Aorta (tissue), 5 donors: ENCODE data around the gene KDM8. TPM values are rescaled to one million over a fixed set of nuclear protein-coding genes. Genes with fewer than 3 reads are reported as not detected.
"Not testable (repeated sequence)": the region's sequence is repeated elsewhere in the genome, so short reads cannot be mapped to it uniquely, and the experiment has no call there.

Experiments
- ATAC-seq: fragments of 200-7000 bp; cut with Tn5 transposase; one replicate; pipeline ENCODE4 v1.9.1; 2022; ENCODE audit warnings: moderate library complexity; ENCODE audit not compliant: low FRiP score
- DNase-seq, 2 donors: peaks; one replicate each; pipeline ENCODE4 v3.0.0-alpha.2; 2020
- H3K27ac ChIP-seq, 2 donors: one replicate each; pipeline ENCODE4 v1.5.1; 2013; ENCODE audit warnings: low read length in 2 of 2, mild to moderate bottlenecking in 2 of 2, moderate library complexity in 2 of 2, control low read depth in 1 of 2, inconsistent platforms in 1 of 2, low read depth in 1 of 2
- H3K27me3 ChIP-seq, 2 donors: one replicate each; pipeline ENCODE4 v1.6.1; 2013; ENCODE audit warnings: control low read depth in 1 of 2, low read length in 1 of 2, mild to moderate bottlenecking in 1 of 2, moderate library complexity in 1 of 2; ENCODE audit not compliant: insufficient read depth in 2 of 2, control insufficient read depth in 1 of 2
- H3K36me3 ChIP-seq, 2 donors: one replicate each; pipeline ENCODE4 v1.6.1; 2013; ENCODE audit warnings: control low read depth in 1 of 2, low read length in 1 of 2, mild to moderate bottlenecking in 1 of 2; ENCODE audit not compliant: insufficient read depth in 2 of 2, control insufficient read depth in 1 of 2
- H3K4me1 ChIP-seq, 2 donors: one replicate each; pipeline ENCODE4 v1.6.1; 2013; ENCODE audit warnings: low read length in 2 of 2, control low read depth in 1 of 2, mild to moderate bottlenecking in 1 of 2, moderate library complexity in 1 of 2; ENCODE audit not compliant: insufficient read depth in 2 of 2, control insufficient read depth in 1 of 2
- H3K4me3 ChIP-seq, 2 donors: one replicate each; pipeline ENCODE4 v1.5.1; 2013; ENCODE audit warnings: low read length in 2 of 2, control low read depth in 1 of 2, mild to moderate bottlenecking in 1 of 2
- H3K9me3 ChIP-seq: one replicate; pipeline ENCODE4 v1.6.1; 2013; ENCODE audit warnings: mild to moderate bottlenecking, low read length; ENCODE audit not compliant: control insufficient read depth
- WGBS, 2 donors: extraction: QIAGEN DNeasy Blood & Tissue Kit; methylation state at CpG; one replicate each; pipeline ENCODE4 v1.1.7; 2013; 5-methylcytosine and 5-hydroxymethylcytosine counted together
- intact Hi-C, 2 donors: fragments of 100-400 bp; cut with DNase I; formaldehyde crosslinking; loops; one replicate each; pipeline versions ENCODE4 v1.14.2 to v1.15.0; 2022
- polyA plus RNA-seq, 2 donors: library from polyadenylated mRNA; stranded (reverse); fragments of 200-250 nt; gene quantifications; one replicate each; pipeline ENCODE4 v1.2.3, GENCODE V29; 2013
- total RNA-seq, 2 donors: library from RNA; stranded (reverse); fragmentation: NEBNext Ultra II Directional; extraction: Animal tissue kit (Norgen Biotek cat#: 25700); gene quantifications; one replicate each; pipeline ENCODE4 v1.2.1, GENCODE V29; 2021
- donor health status: healthy with polysubstance abuse.
- donor health status: Bipolar disorder and iron deficiency.
- donor health status: DM: no; HTN: no; CAD: no.
- donor health status: DM: no; HTN: no; CAD: no.
- donor health status: DM: yes; HTN: yes; CAD: no.

KDM8 gene
- total and polyA plus RNA-seq, 4 donors, result 4.3 to 7.4 (median 6.3) TPM

GRCh38 chr16:27207121-27207520 lies 3.8 kb downstream of the KDM8 start:
- intact Hi-C loops, ATAC-seq, H3K27ac ChIP-seq, H3K4me3 ChIP-seq, H3K9me3 ChIP-seq, H3K27me3 ChIP-seq, H3K36me3 ChIP-seq, H3K4me1 ChIP-seq: not testable (repeated sequence)
- peak in 1 of 2 donors; percentile 42 for DNase-seq
- 97 to 99% methylated on average over 10 of the region's 10 CpGs for WGBS, 2 donors

GRCh38 chr16:27208081-27208680 lies 4.9 kb downstream of the KDM8 start:
- Histone ChIP-seq H3K4me1 (no peaks in the 10 kb centered on the region), H3K9me3 (no peaks in the 10 kb centered on the region), H3K27me3 (no peaks in the 10 kb centered on the region), H3K27ac (no peak overlapping the region), H3K4me3 (no peak overlapping the region), H3K36me3 (no peaks in the 10 kb centered on the region)
- DNase-seq (no peak), ATAC-seq (no peak)
- 85 to 89% methylated on average over 8 of the region's 8 CpGs for WGBS, 2 donors
- intact Hi-C loops, result no loop called here

- Histone ChIP-seq H3K4me1 (no peaks in the 10 kb centered on the region), H3K9me3 (no peaks in the 10 kb centered on the region), H3K27ac (no peak overlapping the region), H3K27me3 (no peaks in the 10 kb centered on the region), H3K4me3 (no peak overlapping the region), H3K36me3 (no peaks in the 10 kb centered on the region)
- intact Hi-C loops, result no loop called here
- ATAC-seq (no peak), DNase-seq (no peak)
- WGBS, 2 donors, result 33 to 45% methylated on average over 3 of the region's 3 CpGs
Observed at GRCh38 chr16:27208796-27209195, 5.5 kb downstream of the KDM8 start.

- Histone ChIP-seq H3K27ac (no peak overlapping the region), H3K9me3 (no peaks in the 10 kb centered on the region), H3K27me3 (no peaks in the 10 kb centered on the region), H3K4me1 (no peaks in the 10 kb centered on the region), H3K36me3 (no peaks in the 10 kb centered on the region), H3K4me3 (no peak overlapping the region)
- DNase-seq, result no peak
- ATAC-seq, result no peak
- 92% methylated on average over 8 of the region's 8 CpGs for WGBS, 2 donors
- intact Hi-C loops, result no loop called here
Observed at GRCh38 chr16:27209591-27209990, 6.3 kb downstream of the KDM8 start.

GRCh38 chr16:27210174-27210573 lies 6.8 kb downstream of the KDM8 start:
- WGBS, 2 donors, result 94 to 95% methylated on average over 17 of the region's 17 CpGs
- H3K27me3 ChIP-seq, result no peaks in the 10 kb centered on the region
- no peak for DNase-seq
- H3K27ac ChIP-seq, result no peak overlapping the region
- H3K36me3 ChIP-seq, result no peaks in the 10 kb centered on the region
- H3K4me1 ChIP-seq, result no peaks in the 10 kb centered on the region
- H3K4me3 ChIP-seq, result no peak overlapping the region
- intact Hi-C loops, result no loop called here
- no peak for ATAC-seq
- no peaks in the 10 kb centered on the region for H3K9me3 ChIP-seq

- WGBS, 2 donors, result 95% methylated on average over 10 of the region's 10 CpGs
- Histone ChIP-seq H3K9me3 (no peaks in the 10 kb centered on the region), H3K4me3 (no peak overlapping the region), H3K27ac (no peak overlapping the region), H3K27me3 (no peaks in the 10 kb centered on the region), H3K4me1 (no peaks in the 10 kb centered on the region), H3K36me3 (no peaks in the 10 kb centered on the region)
- ATAC-seq (no peak), DNase-seq (no peak)
- intact Hi-C loops, result no loop called here
Observed at GRCh38 chr16:27211026-27211425, 7.7 kb downstream of the KDM8 start.

- H3K27me3 ChIP-seq, result no peaks in the 10 kb centered on the region
- no peaks in the 10 kb centered on the region for H3K4me1 ChIP-seq
- no peak overlapping the region for H3K4me3 ChIP-seq
- intact Hi-C loops, result no loop called here
- 92 to 93% methylated on average over 19 of the region's 19 CpGs for WGBS, 2 donors
- no peaks in the 10 kb centered on the region for H3K36me3 ChIP-seq
- H3K27ac ChIP-seq, result no peak overlapping the region
- no peaks in the 10 kb centered on the region for H3K9me3 ChIP-seq
- DNase-seq (no peak), ATAC-seq (no peak)
Observed at GRCh38 chr16:27214084-27214961, 11.0 kb downstream of the KDM8 start.

GRCh38 chr16:27215660-27216059 lies 12.3 kb downstream of the KDM8 start:
- Histone ChIP-seq H3K36me3 (no peaks in the 10 kb centered on the region), H3K9me3 (no peaks in the 10 kb centered on the region), H3K27me3 (no peaks in the 10 kb centered on the region), H3K4me3 (no peak overlapping the region), H3K4me1 (no peaks in the 10 kb centered on the region), H3K27ac (no peak overlapping the region)
- 95 to 97% methylated on average over 7 of the region's 7 CpGs for WGBS, 2 donors
- no peak for DNase-seq
- intact Hi-C loops, result no loop called here
- ATAC-seq, result no peak

GRCh38 chr16:27216297-27216885 lies 13.1 kb downstream of the KDM8 start:
- WGBS, 2 donors, result 94 to 97% methylated on average over 16 of the region's 16 CpGs
- no peak for ATAC-seq
- H3K36me3 ChIP-seq, result no peaks in the 10 kb centered on the region

More at GRCh38 chr16:27216297-27216885, 13.1 kb downstream of the KDM8 start:
- Histone ChIP-seq H3K4me1 (no peaks in the 10 kb centered on the region), H3K27ac (no peak overlapping the region), H3K9me3 (no peaks in the 10 kb centered on the region), H3K27me3 (no peaks in the 10 kb centered on the region), H3K4me3 (no peak overlapping the region)
- no peak for DNase-seq
- intact Hi-C loops, result no loop called here
